ENCODE measurements around the gene HMSD.

- TF ChIP-seq EP300 (IDR thresholded peaks at IDR 0.05) (no peak), CTCF (IDR thresholded peaks at IDR 0.05) (no peak), POLR2AphosphoS5 (IDR thresholded peaks at IDR 0.05) (no peak), POLR2A (IDR thresholded peaks at IDR 0.05) (no peak)
Measured at GRCh38 chr18:63992751-63993150, 43.6 kb downstream of the HMSD start.

All from suprapubic skin (tissue), 4 donors.